GM18505 (cell line): ENCODE results near the gene NEU4.

Source experiments
- ATAC-seq: cut with Tn5 transposase; IDR thresholded peaks from one replicate; pipeline ENCODE4 v1.9.1; 2021; ENCODE audit not compliant: unreplicated experiment
- POLR2A ChIP-seq: IDR thresholded peaks from 4 replicates; pipeline ENCODE4 v1.6.1; 2011; ENCODE audit warnings: borderline replicate concordance; ENCODE audit not compliant: insufficient read depth, insufficient read length; ENCODE audit errors: extremely low read depth

The NEU4 gene

GRCh38 chr2:241844831-241845578, 36.0 kb downstream of the NEU4 start:
- no peak for ATAC-seq
- TF ChIP-seq POLR2A, result no peak

- TF ChIP-seq POLR2A, result no peak
- ATAC-seq, result no peak
Measured at GRCh38 chr2:241846406-241846805, 37.4 kb downstream of the NEU4 start.

GRCh38 chr2:241848761-241849615, 40.0 kb downstream of the NEU4 start:
- TF ChIP-seq POLR2A, result no peak

GRCh38 chr2:241849616-241850543, 40.9 kb downstream of the NEU4 start:
- ATAC-seq, result no peak
- no peak for TF ChIP-seq POLR2A

More at GRCh38 chr2:241848761-241849615, 40.0 kb downstream of the NEU4 start:
- no peak for ATAC-seq

- TF ChIP-seq POLR2A, result no peak
- ATAC-seq, result no peak
Measured at GRCh38 chr2:241850544-241851324, 41.7 kb downstream of the NEU4 start.

GRCh38 chr2:241851325-241852115, 42.5 kb downstream of the NEU4 start:
- no peak for ATAC-seq
- no peak for TF ChIP-seq POLR2A

- no peak for ATAC-seq
- TF ChIP-seq POLR2A, result no peak
Measured at GRCh38 chr2:241852116-241852980, 43.4 kb downstream of the NEU4 start.

GRCh38 chr2:241852981-241853631, 44.1 kb downstream of the NEU4 start:
- no peak for TF ChIP-seq POLR2A
- ATAC-seq, result no peak

GRCh38 chr2:241853651-241854341, 44.8 kb downstream of the NEU4 start:
- TF ChIP-seq POLR2A, result no peak
- ATAC-seq, result no peak
